GM18499 (cell line): ENCODE results near the gene ERC2.
"Not testable (repeated sequence)": the region's sequence is repeated elsewhere in the genome, so short reads cannot be mapped to it uniquely, and the experiment has no call there.

Experiments used
- ATAC-seq: cut with Tn5 transposase; IDR thresholded peaks from one replicate; pipeline ENCODE4 v1.9.1; 2021; ENCODE audit warnings: moderate number of reproducible peaks; ENCODE audit not compliant: insufficient read depth, unreplicated experiment

Gene ERC2

GRCh38 chr3:56042326-56042951 lies 425.8 kb downstream of the ERC2 start:
- ATAC-seq = no peak

- ATAC-seq = no peak
Measured at GRCh38 chr3:56025326-56025725, 442.9 kb downstream of the ERC2 start.

GRCh38 chr3:56023546-56023945 lies 444.7 kb downstream of the ERC2 start:
- no peak for ATAC-seq

- no peak for ATAC-seq
Measured at GRCh38 chr3:56022619-56023018, 445.6 kb downstream of the ERC2 start.

GRCh38 chr3:56019490-56020146 lies 448.6 kb downstream of the ERC2 start:
- no peak for ATAC-seq

GRCh38 chr3:56015374-56015773 lies 452.9 kb downstream of the ERC2 start:
- ATAC-seq = not testable (repeated sequence)

- no peak for ATAC-seq
Measured at GRCh38 chr3:56012721-56013120, 455.5 kb downstream of the ERC2 start.

- ATAC-seq = no peak
Measured at GRCh38 chr3:56005196-56005805, 463.0 kb downstream of the ERC2 start.

GRCh38 chr3:56003129-56003528 lies 465.1 kb downstream of the ERC2 start:
- ATAC-seq = no peak

GRCh38 chr3:56001991-56002390 lies 466.3 kb downstream of the ERC2 start:
- ATAC-seq = no peak

- no peak for ATAC-seq
Measured at GRCh38 chr3:56001537-56001936, 466.7 kb downstream of the ERC2 start.

- no peak for ATAC-seq
Measured at GRCh38 chr3:55989366-55989765, 478.9 kb downstream of the ERC2 start.

- no peak for ATAC-seq
Measured at GRCh38 chr3:55988905-55989304, 479.4 kb downstream of the ERC2 start.

- no peak for ATAC-seq
Measured at GRCh38 chr3:55984626-55985025, 483.6 kb downstream of the ERC2 start.

- ATAC-seq = no peak
Measured at GRCh38 chr3:55978953-55979352, 489.3 kb downstream of the ERC2 start.

GRCh38 chr3:55974421-55975165 lies 493.7 kb downstream of the ERC2 start:
- ATAC-seq = no peak

- ATAC-seq = no peak
Measured at GRCh38 chr3:55969634-55970033, 498.6 kb downstream of the ERC2 start.

- no peak for ATAC-seq
Measured at GRCh38 chr3:55968331-55968730, 499.9 kb downstream of the ERC2 start.

GRCh38 chr3:55966566-55966965 lies 501.7 kb downstream of the ERC2 start:
- ATAC-seq = no peak

GRCh38 chr3:55965776-55966175 lies 502.5 kb downstream of the ERC2 start:
- ATAC-seq = no peak

GRCh38 chr3:55964491-55964985 lies 503.7 kb downstream of the ERC2 start:
- no peak for ATAC-seq
